Right hindlimb (tissue), 1 donor: ENCODE data around the gene AMD1.
"Not testable (repeated sequence)": the region's sequence is repeated elsewhere in the genome, so short reads cannot be mapped to it uniquely, and the experiment has no call there.

Experiments used
- DNase-seq: peaks from one replicate; pipeline ENCODE4 v3.0.0-alpha.2; 2018

Gene AMD1

GRCh38 chr6:110873981-110874879 lies at the start of gene AMD1:
AMD1 (plus strand) TSS chr6:110874785; CDS start chr6:110875106, 321 bp downstream.
- DNase-seq: peak; percentile 98

DNA sequence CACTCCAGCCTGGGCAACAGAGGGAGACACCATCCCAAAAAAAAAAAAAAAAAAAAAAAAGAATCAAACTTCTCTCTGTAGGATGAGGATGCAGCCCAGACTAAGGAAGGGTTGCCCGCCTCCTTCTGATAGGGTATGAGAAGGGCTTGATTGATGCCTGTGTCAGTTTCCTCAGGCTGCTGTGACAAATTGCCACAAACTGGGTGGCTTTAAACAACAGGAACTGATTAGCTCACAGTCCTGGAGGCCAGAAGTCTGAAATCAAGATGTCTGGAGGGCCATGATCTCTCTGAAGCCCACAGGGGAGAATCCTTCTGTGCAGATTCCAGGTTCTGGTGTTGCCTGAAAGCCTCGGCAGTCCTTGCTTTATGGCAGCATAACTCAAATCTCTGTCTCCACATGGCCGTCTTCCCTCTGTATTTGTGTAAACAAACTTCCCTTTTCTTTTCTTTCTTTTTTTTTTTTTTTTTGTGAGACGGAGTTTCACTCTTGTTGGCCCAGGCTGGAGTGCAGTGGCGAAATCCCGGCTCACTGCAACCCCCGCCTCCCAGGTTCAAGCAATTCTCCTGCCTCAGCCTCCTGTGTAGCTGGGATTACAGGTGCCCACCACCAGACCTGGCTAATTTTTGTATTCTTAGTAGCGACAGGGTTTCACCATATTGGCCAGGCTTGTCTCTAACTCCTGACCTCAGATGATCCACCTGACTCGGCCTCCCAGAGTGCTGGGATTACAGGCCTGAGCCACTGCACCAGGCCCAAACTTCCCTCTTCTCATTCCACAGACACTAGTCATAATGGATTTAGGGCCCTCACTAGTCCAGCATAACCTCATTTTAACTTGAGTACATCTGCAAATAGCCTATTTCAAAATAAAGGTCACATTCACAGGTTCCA lies 48.1 kb upstream of the AMD1 start:
- DNase-seq: no peak

- no peak for DNase-seq
Observed at GRCh38 chr6:110828396-110828795, 46.2 kb upstream of the AMD1 start.

DNA sequence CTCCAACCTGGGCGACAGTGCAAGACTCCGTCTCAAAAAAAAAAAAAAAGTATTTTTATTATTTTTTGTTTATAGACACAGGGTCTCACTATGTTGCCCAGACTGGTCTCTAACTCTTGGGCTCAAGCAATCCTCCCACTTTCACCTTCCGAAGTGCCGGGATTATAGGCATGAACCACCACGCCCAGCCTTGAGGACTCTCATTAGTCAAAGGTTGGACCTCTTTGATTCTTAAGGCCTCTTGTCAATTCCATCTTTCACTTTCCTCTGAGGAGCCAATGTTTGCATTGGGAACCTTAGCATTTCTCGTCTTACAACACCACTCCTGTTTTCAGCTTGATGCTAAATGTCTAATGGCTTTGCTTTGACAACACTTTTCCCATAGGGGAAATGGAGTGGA lies 43.2 kb upstream of the AMD1 start:
- no peak for DNase-seq

GRCh38 chr6:110833831-110834230 lies 40.8 kb upstream of the AMD1 start:
- no peak for DNase-seq

- not testable (repeated sequence) for DNase-seq
Observed at GRCh38 chr6:110835751-110836150, 38.8 kb upstream of the AMD1 start.

- DNase-seq: no peak
Observed at GRCh38 chr6:110841266-110841665, 33.3 kb upstream of the AMD1 start.

GRCh38 chr6:110849781-110850180 lies 24.8 kb upstream of the AMD1 start:
- DNase-seq: no peak

GRCh38 chr6:110852773-110853172 lies 21.8 kb upstream of the AMD1 start:
- no peak for DNase-seq

DNA sequence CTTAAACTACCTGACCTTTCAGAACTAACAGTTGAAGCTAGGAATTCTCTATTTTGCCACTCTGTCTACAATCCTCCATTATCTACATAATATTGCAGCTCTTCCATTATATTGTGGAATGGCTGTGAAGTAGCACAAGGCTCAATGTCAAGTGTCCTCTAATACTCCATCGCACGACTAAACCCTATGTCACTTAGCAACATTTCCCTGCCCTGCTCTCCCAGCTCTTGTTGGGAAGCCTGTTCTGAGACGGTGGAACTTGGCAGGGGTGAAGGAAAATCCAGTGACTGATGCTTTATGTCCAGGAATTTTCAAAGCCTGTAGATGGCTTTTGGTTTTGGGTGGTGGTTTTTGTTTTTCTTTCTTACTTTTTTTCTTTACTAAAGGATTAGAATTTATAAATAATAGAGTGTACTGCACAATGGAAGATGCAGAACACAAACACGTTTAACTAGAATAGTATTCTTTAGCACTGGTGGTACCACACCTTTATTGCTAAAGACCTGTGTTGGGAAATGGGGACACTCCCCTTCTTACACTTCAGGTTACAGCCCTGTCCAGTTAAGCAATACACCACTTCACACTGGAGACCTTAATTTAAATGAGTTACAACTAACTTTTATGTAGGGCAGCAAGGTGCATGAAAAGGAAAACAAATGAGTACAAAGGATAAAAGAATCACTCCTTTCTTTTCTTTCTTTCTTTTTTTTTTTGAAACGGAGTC lies 20.7 kb upstream of the AMD1 start:
- DNase-seq: no peak

DNA sequence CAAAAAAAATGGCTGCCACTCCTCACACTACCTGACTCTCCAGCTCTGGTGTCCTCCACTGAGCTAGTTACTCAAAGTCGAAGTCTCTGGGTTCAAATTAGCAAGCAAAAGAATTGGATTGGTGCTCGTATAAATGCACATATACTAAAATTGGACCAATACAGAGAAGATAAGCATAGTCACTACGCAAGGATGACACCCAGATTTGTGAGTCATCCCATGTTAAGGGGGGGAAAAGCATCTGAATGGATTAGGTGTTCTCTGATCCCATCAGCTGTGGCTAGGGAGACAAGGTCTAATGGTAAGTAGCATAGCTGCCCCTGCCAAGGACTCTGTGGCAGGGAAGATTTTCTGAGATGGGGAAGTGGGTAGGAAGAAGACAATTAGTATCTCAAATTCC lies 18.3 kb upstream of the AMD1 start:
- DNase-seq: no peak

- DNase-seq: no peak
Observed at GRCh38 chr6:110858016-110858415, 16.6 kb upstream of the AMD1 start.

DNA sequence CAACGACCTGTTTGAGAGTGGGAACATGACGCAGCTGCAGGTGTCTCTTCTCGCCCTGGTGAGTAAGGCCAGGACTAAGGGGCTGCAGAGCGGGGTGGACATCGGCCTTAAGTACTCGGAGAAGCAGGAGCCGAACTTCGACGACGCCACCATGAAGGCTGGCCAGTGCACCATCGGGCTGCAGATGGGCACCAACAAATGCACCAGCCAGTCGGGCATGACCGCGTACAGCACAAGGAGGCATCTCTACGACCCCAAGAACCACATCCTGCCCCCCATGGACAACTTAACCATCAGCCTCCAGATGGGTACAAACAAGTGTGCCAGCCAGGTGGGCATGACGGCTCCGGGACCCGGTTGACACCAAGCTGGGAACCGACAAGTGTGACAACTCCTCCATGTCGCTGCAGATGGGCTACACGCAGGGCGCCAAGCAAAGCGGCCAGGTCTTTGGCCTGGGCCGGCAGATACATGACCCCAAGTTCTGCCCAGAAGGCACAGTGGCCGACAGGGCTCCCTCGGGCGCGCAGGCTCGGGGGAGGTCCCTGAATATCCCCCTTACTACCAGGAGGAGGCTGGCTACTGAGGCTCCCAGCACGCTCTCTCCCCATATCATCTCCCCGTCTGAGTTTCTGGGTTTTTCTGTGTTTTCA lies 15.9 kb upstream of the AMD1 start:
- DNase-seq: no peak

- no peak for DNase-seq
Observed at GRCh38 chr6:110859335-110859792, 15.2 kb upstream of the AMD1 start.

GRCh38 chr6:110864824-110865223 lies 9.8 kb upstream of the AMD1 start:
- DNase-seq: no peak

- peak; percentile 59 for DNase-seq
Observed at GRCh38 chr6:110874880-110875547, 429 bp downstream of the AMD1 start.

- peak; percentile 75 for DNase-seq
Observed at GRCh38 chr6:110875548-110876169, 1.1 kb downstream of the AMD1 start.

GRCh38 chr6:110876170-110876773 lies 1.7 kb downstream of the AMD1 start:
- peak; percentile 88 for DNase-seq

- no peak for DNase-seq
Observed at GRCh38 chr6:110876806-110877564, 2.4 kb downstream of the AMD1 start.

DNA sequence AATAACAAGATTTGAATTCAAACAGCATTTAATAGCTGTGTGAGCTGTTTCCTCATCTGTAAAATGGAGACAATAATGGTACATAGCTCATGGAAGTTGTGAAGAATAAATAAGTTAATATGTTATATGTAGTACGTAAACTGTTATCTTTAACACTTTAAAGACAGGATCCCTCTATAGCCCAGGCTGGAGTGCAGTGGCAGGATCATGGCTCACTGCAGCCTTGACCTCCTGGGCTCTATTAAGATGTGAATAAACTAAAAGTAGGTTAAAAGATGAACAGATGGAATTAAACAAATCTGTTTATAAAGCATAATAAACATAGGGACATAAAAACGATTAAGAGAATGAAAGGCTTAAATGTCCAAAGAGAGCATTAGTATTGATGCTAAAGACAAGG lies 3.0 kb downstream of the AMD1 start:
- no peak for DNase-seq
